Renal pelvis (tissue), 4 donors: ENCODE data around the gene ANO1. TPM values are rescaled to one million over a fixed set of nuclear protein-coding genes. Genes with fewer than 3 reads are reported as not detected.
A peak's percentile ranks its signal among the peaks of the same experiment; 100 is the strongest.

Source experiments
- DNase-seq: peaks from one replicate; pipeline ENCODE4 v3.0.0-alpha.2; 2013
- polyA plus RNA-seq, 3 donors: library from polyadenylated mRNA; unstranded; fragments of 120-200 nt; gene quantifications; one replicate each; pipeline ENCODE4 v1.2.1, GENCODE V29; 2013; ENCODE audit not compliant: insufficient read length in 3 of 3

The ANO1 gene
- polyA plus RNA-seq, 3 donors: 13.1 to 16.8 (median 15.2) TPM

- DNase-seq: no peak
Observed at GRCh38 chr11:70137383-70137782, 59.3 kb downstream of the ANO1 start.

- DNase-seq: no peak
Observed at GRCh38 chr11:70138403-70138802, 60.3 kb downstream of the ANO1 start.

DNA sequence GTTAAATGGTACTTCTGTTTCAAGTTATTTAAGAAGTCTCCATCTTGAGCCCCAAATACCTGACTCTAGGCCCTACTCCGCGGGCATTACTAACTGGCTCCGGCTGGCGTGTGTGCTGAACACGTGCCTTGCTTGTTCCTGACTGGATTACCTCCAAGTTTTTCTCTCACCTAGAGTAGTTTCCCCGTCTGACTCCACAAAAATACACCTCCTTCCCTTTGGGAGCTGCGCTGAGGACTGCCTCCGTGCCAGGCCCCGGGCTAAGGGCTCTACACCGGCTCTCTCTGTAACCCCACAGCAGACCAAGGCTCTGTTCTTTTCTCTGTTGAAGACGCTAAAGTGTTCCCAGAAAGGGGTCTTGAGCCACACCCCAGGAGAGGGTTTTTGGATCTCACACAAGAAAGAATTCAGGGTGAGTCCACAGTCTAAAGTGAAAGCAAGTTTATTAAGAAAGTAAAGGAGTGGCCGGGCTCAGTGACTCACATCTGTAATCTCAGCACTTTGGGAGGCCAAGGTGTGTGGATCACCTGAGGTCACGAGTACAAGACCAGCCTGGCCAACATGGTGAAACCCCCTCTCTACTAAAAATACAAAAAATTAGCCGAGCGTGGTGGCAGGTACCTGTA lies 61.8 kb downstream of the ANO1 start:
- DNase-seq: no peak

GRCh38 chr11:70140711-70141485 lies 62.8 kb downstream of the ANO1 start:
- DNase-seq: no peak

GRCh38 chr11:70141486-70142220 lies 63.5 kb downstream of the ANO1 start:
- no peak for DNase-seq

- no peak for DNase-seq
Observed at GRCh38 chr11:70142221-70142875, 64.2 kb downstream of the ANO1 start.

GRCh38 chr11:70144262-70144661 lies 66.1 kb downstream of the ANO1 start:
- no peak for DNase-seq

GRCh38 chr11:70145071-70145470 lies 67.0 kb downstream of the ANO1 start:
- no peak for DNase-seq

GRCh38 chr11:70145841-70146240 lies 67.7 kb downstream of the ANO1 start:
- DNase-seq: no peak

GRCh38 chr11:70146299-70146698 lies 68.2 kb downstream of the ANO1 start:
- DNase-seq: no peak

DNA sequence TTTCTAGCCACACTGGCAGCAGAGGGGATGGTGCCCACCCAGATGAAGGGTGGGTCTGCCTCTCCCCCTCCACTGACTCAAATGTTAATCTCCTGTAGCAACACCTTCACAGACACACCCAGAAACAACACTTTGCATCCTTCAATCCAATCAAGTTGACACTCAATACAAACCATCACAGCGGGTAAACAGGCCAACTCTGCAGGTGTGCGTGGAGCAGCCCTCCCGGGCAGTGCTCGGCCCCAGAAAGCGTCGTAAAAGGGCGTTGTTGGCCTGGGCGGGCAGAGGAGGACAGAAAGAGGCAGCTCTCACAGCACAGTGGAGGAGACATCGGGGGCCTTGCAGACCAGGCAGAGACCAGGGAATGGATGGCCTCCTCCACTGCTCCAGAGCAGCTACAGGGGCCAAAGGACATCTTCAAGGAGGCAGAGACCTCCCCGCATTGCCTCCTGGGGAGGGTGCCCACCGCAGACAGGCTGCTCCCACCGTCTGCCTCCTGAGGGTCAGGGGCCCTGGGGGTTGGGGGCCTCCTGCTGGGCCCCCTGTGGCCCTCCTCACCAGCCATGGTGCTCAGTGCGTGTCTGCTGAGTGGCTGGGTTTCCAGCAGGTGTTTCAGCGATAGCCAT lies 68.9 kb downstream of the ANO1 start:
- no peak for DNase-seq

DNA sequence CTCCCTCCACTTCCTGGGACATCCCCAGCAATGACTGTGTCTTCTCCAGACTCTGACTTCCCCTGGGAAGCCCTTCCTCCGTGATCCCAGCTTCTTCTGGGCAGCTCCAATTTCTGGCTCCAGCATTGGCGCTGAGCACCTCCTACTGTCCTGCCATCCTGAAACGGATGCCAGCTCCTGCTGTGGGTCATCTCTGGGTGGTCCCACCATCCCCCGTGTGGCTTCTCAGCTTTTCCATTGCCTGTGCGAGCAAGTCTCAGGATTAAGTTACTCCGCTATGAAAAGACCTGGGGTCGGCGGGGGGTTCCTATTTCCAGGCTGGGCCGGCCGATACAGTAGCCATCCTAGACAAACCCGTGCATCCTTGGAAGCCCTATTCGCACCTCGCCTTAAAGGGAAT lies 69.6 kb downstream of the ANO1 start:
- DNase-seq: no peak

DNA sequence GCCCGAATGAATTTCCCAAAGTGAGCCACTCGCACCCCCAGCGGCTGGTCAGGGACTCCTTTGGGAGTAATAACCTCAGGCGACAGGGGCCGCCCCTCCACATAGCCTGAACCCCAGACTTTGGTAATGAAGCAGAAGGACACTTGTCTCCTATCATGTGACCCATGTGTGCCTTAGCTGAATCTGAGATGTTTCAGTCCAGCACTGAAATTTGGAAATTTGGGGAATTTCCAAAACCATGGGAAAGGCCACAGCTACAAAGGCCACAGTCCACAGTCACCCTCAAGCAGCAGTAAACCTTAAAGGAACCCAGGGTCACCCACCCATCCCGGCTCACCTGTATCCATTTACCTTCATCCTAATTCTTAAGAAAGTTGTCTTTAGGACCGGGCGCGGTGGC lies 73.6 kb downstream of the ANO1 start:
- no peak for DNase-seq

- DNase-seq: no peak
Observed at GRCh38 chr11:70153133-70153727, 75.1 kb downstream of the ANO1 start.

DNA sequence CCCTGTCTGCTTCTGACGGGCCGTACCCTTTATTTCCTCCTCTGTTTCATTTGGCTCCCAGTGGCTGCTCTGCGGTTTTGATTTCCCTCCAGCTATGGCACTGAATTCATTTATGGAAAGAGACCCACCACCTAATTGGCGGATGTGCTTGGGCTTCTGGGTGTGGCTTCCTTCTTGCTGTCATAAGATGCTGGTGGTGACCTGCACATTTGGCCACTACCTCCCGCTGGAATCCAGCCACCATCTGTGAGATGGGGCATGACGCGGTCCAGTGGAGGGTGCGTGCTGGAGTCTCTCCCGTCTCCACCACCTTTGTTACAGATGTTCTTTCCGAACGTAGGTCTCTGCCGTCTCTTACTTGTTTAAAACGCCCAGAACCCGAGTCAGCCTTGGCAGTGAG lies 77.3 kb downstream of the ANO1 start:
- no peak for DNase-seq

DNA sequence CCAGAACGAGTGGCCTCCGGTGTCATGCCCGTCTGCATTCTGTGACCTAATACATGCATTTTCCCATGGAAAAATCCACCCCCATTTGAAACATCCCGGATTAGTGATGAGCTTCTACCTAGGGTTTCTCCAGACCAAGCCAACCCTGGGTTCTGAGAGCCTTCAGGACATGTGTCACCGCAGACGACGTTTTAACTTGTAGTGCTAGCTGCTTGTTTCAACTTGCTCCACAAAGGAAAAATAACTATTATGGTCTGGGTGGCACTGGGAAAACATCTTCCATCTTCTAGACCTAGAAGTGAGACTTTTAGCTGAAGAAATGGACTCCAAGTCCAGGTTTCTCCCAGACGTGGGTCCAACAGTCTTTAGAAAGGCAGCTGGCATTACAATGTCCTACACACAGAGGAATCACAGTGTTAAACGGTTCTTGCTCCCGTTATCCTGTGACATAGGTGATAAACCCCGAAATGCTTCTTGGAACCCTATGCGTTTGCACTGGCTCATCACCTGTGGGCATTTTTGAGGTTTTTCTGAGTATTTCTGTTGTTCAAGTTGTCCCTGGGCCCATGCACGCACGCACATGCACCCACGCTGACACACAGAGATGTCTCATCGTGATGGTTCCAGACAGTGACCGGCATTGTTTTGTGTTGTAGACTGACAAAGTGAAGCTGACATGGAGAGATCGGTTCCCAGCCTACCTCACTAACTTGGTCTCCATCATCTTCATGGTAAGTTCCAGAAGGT lies 78.3 kb downstream of the ANO1 start:
- no peak for DNase-seq

GRCh38 chr11:70158201-70158600 lies 80.1 kb downstream of the ANO1 start:
- peak; percentile 54 for DNase-seq

GRCh38 chr11:70158757-70159389 lies 80.8 kb downstream of the ANO1 start:
- DNase-seq: no peak

- no peak for DNase-seq
Observed at GRCh38 chr11:70159627-70160570, 81.8 kb downstream of the ANO1 start.
